K562 (cell line): ENCODE measurements around the gene COBLL1. TPM values are rescaled to one million over a fixed set of nuclear protein-coding genes. Genes with fewer than 3 reads are reported as not detected.

Source experiments
- ATAC-seq: fragments of 200-7000 bp; cut with Tn5 transposase; 3 replicates; pipeline ENCODE4 v1.9.1; 2020; ENCODE audit warnings: moderate library complexity
- BruUV-seq: library from RNA; stranded (reverse); fragments of 400-500 nt; replicated peaks from 2 replicates; lab custom pipeline; 2021; lab: Mats Ljungman, UMichigan
- CTCF ChIA-PET: fragments of 300-600 bp; formaldehyde crosslinking; extraction: SDS; loops from one replicate; lab custom pipeline; 2021; ENCODE audit warnings: low intra/inter-chr PET ratio; lab: Yijun Ruan, JAX
- POLR2A ChIA-PET: fragments of 300-600, 350-650 bp; sonication (Branson Sonifier 250); formaldehyde crosslinking; extraction: SDS; loops from one replicate; lab custom pipeline; 2021; ENCODE audit warnings: antibody characterized with exemption, inconsistent platforms; lab: Yijun Ruan, JAX
- DNase-seq, 4 experiments: peaks; one replicate each; pipeline versions ENCODE4 v3.0.0 to v3.0.0-alpha.2; 2011 to 2018; ENCODE audit warnings: low spot score in 3 of 4, mixed read lengths in 3 of 4; ENCODE audit errors: extremely low read depth in 1 of 4
- FAIRE-seq: peaks from 2 replicates; lab custom pipeline; 2011; peaks lifted over from hg19 to GRCh38; lab: Jason Lieb, UNC
- H2AFZ ChIP-seq: 2 replicates; pipeline ENCODE4 v1.6.0; 2011; ENCODE audit warnings: low read depth, low read length, control low read depth, inconsistent platforms
- H3K27ac ChIP-seq: fragments of 200-600 bp; 3 replicates; pipeline ENCODE4 v1.8.0; 2011; ENCODE audit warnings: low read depth, mild to moderate bottlenecking, control low read depth, inconsistent platforms, low read length, moderate library complexity, mixed read lengths; ENCODE audit errors: extremely low read depth
- H3K27me3 ChIP-seq, 2 experiments: fragments of 300-600 bp in 1 of 2; 2 replicates in 1 of 2; 3 replicates in 1 of 2; pipeline versions ENCODE4 v1.6.0 to v1.8.0; 2011; ENCODE audit warnings: inconsistent platforms in 2 of 2, low read length in 2 of 2, mild to moderate bottlenecking in 1 of 2, mixed read lengths in 1 of 2, moderate library complexity in 1 of 2; ENCODE audit not compliant: control insufficient read depth in 2 of 2, insufficient read depth in 2 of 2
- H3K36me3 ChIP-seq: fragments of 300-600 bp; 3 replicates; pipeline ENCODE4 v1.8.0; 2011; ENCODE audit warnings: mild to moderate bottlenecking, low read length, inconsistent platforms; ENCODE audit not compliant: control insufficient read depth, insufficient read depth
- H3K4me1 ChIP-seq, 2 experiments: fragments of 200-600 bp in 1 of 2; replicated peaks in 1 of 2; 2 replicates in 1 of 2; 3 replicates in 1 of 2; pipeline versions ENCODE4 v1.5.1 to v1.8.0; 2011; ENCODE audit warnings: inconsistent platforms in 2 of 2, low read length in 2 of 2, mild to moderate bottlenecking in 1 of 2, mixed read lengths in 1 of 2, moderate library complexity in 1 of 2; ENCODE audit not compliant: control insufficient read depth in 2 of 2, insufficient read depth in 2 of 2
- H3K4me2 ChIP-seq: 2 replicates; pipeline ENCODE4 v1.6.1; 2011; ENCODE audit warnings: low read length, control low read depth, inconsistent platforms, mixed read lengths; ENCODE audit not compliant: insufficient read depth
- H3K4me3 ChIP-seq: fragments of 200-600 bp; sonication (generic), shearing (Covaris generic); 2 replicates; pipeline ENCODE4 v1.5.1; 2016; ENCODE audit warnings: control low read depth, inconsistent platforms
- H3K79me2 ChIP-seq: fragments of 200-600 bp; 3 replicates; pipeline ENCODE4 v1.8.0; 2011; ENCODE audit warnings: low read length, inconsistent platforms; ENCODE audit not compliant: control insufficient read depth, insufficient read depth
- H3K9ac ChIP-seq, 2 experiments: 2 replicates each; pipeline versions ENCODE4 v1.6.0 to v1.6.1; 2011; ENCODE audit warnings: low read depth in 2 of 2, low read length in 2 of 2, control low read depth in 1 of 2, inconsistent platforms in 1 of 2, mild to moderate bottlenecking in 1 of 2, mixed read lengths in 1 of 2; ENCODE audit not compliant: insufficient read depth in 1 of 2
- H3K9me1 ChIP-seq: one replicate; pipeline ENCODE4 v1.6.0; 2011; ENCODE audit warnings: inconsistent platforms, mild to moderate bottlenecking, low read length, moderate library complexity; ENCODE audit not compliant: control insufficient read depth, insufficient read depth
- H3K9me3 ChIP-seq: replicated peaks from 2 replicates; pipeline ENCODE4 v1.5.1; 2011; ENCODE audit warnings: low read depth, low read length, inconsistent platforms; ENCODE audit not compliant: control insufficient read depth, insufficient read depth
- H4K20me1 ChIP-seq: replicated peaks from 2 replicates; pipeline ENCODE4 v1.6.1; 2011; ENCODE audit warnings: low read length, inconsistent platforms, mixed read lengths; ENCODE audit not compliant: control insufficient read depth, insufficient read depth
- CBFA2T3 ChIP-seq: fragments of 450-650 bp; IDR thresholded peaks from 2 replicates; pipeline ENCODE4 v1.6.1; 2017
- CCNT2 ChIP-seq: IDR thresholded peaks from 2 replicates; pipeline ENCODE4 v1.6.1; 2011; ENCODE audit warnings: borderline replicate concordance, low read depth, mild to moderate bottlenecking, moderate library complexity, mixed read lengths, low read length; ENCODE audit not compliant: insufficient read length; ENCODE audit errors: extremely low read depth
- CEBPZ ChIP-seq: fragments of 150-350 bp; IDR thresholded peaks from 2 replicates; pipeline ENCODE4 v1.6.1; 2014; ENCODE audit warnings: low read depth, mild to moderate bottlenecking, low read length, borderline replicate concordance
- KDM1A ChIP-seq, 2 experiments: fragments of 450-650 bp; IDR thresholded peaks; 2 replicates each; pipeline ENCODE4 v1.6.1; 2016; ENCODE audit warnings: mild to moderate bottlenecking in 2 of 2
- KDM2B ChIP-seq: fragments of 250-450 bp; sonication (Bioruptor Pico); IDR thresholded peaks from 2 replicates; pipeline ENCODE4 v1.8.0; 2021; ENCODE audit warnings: mild to moderate bottlenecking, moderate library complexity
- MAFG ChIP-seq: fragments of 450-650 bp; conservative IDR thresholded peaks from 2 replicates; pipeline ENCODE4 v1.6.1; 2016; ENCODE audit warnings: missing genetic modification characterization, missing compliant biosample characterization
- NR2C2 ChIP-seq, 2 experiments: fragments of 200-800 bp in 1 of 2; sonication (Bioruptor generic) in 1 of 2; sonication (generic) in 1 of 2; formaldehyde crosslinking in 1 of 2; IDR thresholded peaks; 2 replicates each; pipeline versions ENCODE4 v1.6.1 to v1.8.0; 2016 to 2022; ENCODE audit warnings: mild to moderate bottlenecking in 1 of 2, missing compliant biosample characterization in 1 of 2, missing genetic modification characterization in 1 of 2, missing genetic modification reagents in 1 of 2
- NUFIP1 ChIP-seq: fragments of 450-650 bp; IDR thresholded peaks from 2 replicates; pipeline ENCODE4 v1.6.1; 2018; ENCODE audit not compliant: partially characterized antibody
- RFX5 ChIP-seq: IDR thresholded peaks from 2 replicates; pipeline ENCODE4 v1.6.1; 2011; ENCODE audit warnings: low read depth, mild to moderate bottlenecking, improper control_type of control experiment, low read length
- SNIP1 ChIP-seq: fragments of 450-650 bp; IDR thresholded peaks from 2 replicates; pipeline ENCODE4 v1.7.1; 2017; ENCODE audit warnings: low read depth, mild to moderate bottlenecking
- ZBTB49 ChIP-seq: sonication (generic); formaldehyde crosslinking; IDR thresholded peaks from 2 replicates; pipeline ENCODE4 v1.8.0; 2022; ENCODE audit warnings: missing genetic modification reagents, mild to moderate bottlenecking, borderline replicate concordance
- WGBS: fragments of 100-300 bp; shearing (Covaris generic); methylation state at CpG from one replicate; pipeline ENCODE4 v1.1.6; 2016; ENCODE audit warnings: low coverage, mixed read lengths; ENCODE audit not compliant: insufficient coverage; ENCODE audit errors: missing lambda C conversion rate; 5-methylcytosine and 5-hydroxymethylcytosine counted together
- in situ Hi-C: fragments of 300-500 bp; cut with MboI; formaldehyde crosslinking; loops from 4 replicates; pipeline ENCODE4 v1.15.0; 2018; ENCODE audit warnings: inconsistent platforms, mixed read lengths
- intact Hi-C: fragments of 100-400 bp; cut with micrococcal nuclease; formaldehyde crosslinking; loops from 2 replicates; pipeline ENCODE4 v1.14.2; 2022
- polyA plus RNA-seq, 8 experiments: library from polyadenylated mRNA; depleted of rRNA in 4 of 8; stranded (reverse) in 5 of 8; unstranded in 3 of 8; fragments of >200 nt; fragmentation: Nextera tagmentation in 2 of 8; fragmentation: Illumina TruSeq in 1 of 8; extraction: Ambion mirVana in 2 of 8; extraction: Trizol in 1 of 8; gene quantifications; 2 replicates each; pipeline versions ENCODE4 v1.2.1 to v1.2.3, GENCODE V29; 2011 to 2014; ENCODE audit warnings: inconsistent platforms in 1 of 8, missing spikeins in 1 of 8
- total RNA-seq, 7 experiments: library from RNA; depleted of rRNA in 6 of 7; stranded (reverse); fragments of >200 nt in 6 of 7; fragmentation: Illumina TruSeq in 2 of 7; extraction: Trizol in 2 of 7; gene quantifications; 2 replicates each; pipeline versions ENCODE4 v1.2.1 to v1.2.3, GENCODE V29; 2011 to 2021; ENCODE audit warnings: low replicate concordance in 1 of 7

Gene COBLL1
- total and polyA plus RNA-seq, 9 of the 15 experiments (the other 6 are each of a cell fraction or from before 2014, with no cell fraction given): 0.07 to 1.6 (median 0.71) TPM

GRCh38 chr2:164714471-164714870, 127.2 kb downstream of the COBLL1 start:
- in situ Hi-C loops (no loop called here), intact Hi-C loops (loop anchor here (10.0 kb wide), 1 partner anchor 1820 kb away; no protein-coding TSS in a partner anchor)
- Histone ChIP-seq H4K20me1 (no peaks in the 10 kb centered on the region), H3K79me2 (no peaks in the 10 kb centered on the region), H3K4me2 (no peak overlapping the region), H3K27ac (no peak overlapping the region), H3K9me1 (no peaks in the 10 kb centered on the region), H3K36me3 (no peaks in the 10 kb centered on the region), H3K27me3 (no peaks in the 10 kb centered on the region), H3K9me3 (no peaks in the 10 kb centered on the region), H2AFZ (no peak overlapping the region), H3K9ac (no peak overlapping the region), H3K4me1 (no peaks in the 10 kb centered on the region), H3K4me3 (no peak overlapping the region)
- 0% methylated on average over 1 of the region's 1 CpG for WGBS
- ATAC-seq: no peak
- CTCF ChIA-PET: no interaction called here
- peak in 1 of 4 experiments; percentile 4 for DNase-seq
- no peak for FAIRE-seq
- no TSS peak for BruUV-seq
- TF ChIP-seq CCNT2 (no peak), KDM2B (CRISPR knock-in tag) (no peak), RFX5 (no peak), NUFIP1 (no peak), KDM1A (IDR thresholded peaks at IDR 0.05) (no peak), CBFA2T3 (0 out of 2 replicates have a peak, but pooled peaks have one; percentile 4), MAFG (tag) (no peak)
- POLR2A ChIA-PET: no interaction called here

GRCh38 chr2:164711766-164712138, 129.9 kb downstream of the COBLL1 start:
- Histone ChIP-seq H3K4me3 (no peak overlapping the region), H2AFZ (no peak overlapping the region), H3K27ac (no peak overlapping the region), H3K4me2 (no peak overlapping the region), H4K20me1 (no peaks in the 10 kb centered on the region), H3K27me3 (no peaks in the 10 kb centered on the region), H3K9me3 (no peaks in the 10 kb centered on the region), H3K79me2 (no peaks in the 10 kb centered on the region), H3K4me1 (no peaks in the 10 kb centered on the region), H3K9ac (no peak overlapping the region), H3K9me1 (no peaks in the 10 kb centered on the region), H3K36me3 (no peaks in the 10 kb centered on the region)
- DNase-seq: no peak
- FAIRE-seq: no peak
- intact Hi-C loops: loop anchor here (10.0 kb wide), 1 partner anchor 1817 kb away; no protein-coding TSS in a partner anchor
- ChIA-PET POLR2A (no interaction called here), CTCF (no interaction called here)
- ATAC-seq: no peak
- WGBS: 6% methylated on average over 1 of the region's 1 CpG
- no TSS peak for BruUV-seq
- in situ Hi-C loops: no loop called here
- TF ChIP-seq ZBTB49 (CRISPR knock-in tag): no peak
- no peak for TF ChIP-seq CEBPZ
- no peak for TF ChIP-seq NR2C2 (CRISPR knock-in tag; IDR thresholded peaks at IDR 0.05)
- no peak for TF ChIP-seq NR2C2 (tag; IDR thresholded peaks at IDR 0.05)
- TF ChIP-seq SNIP1: no peak
